ENCODE data around the gene CLEC5A.
"Not testable (repeated sequence)": the region's sequence is repeated elsewhere in the genome, so short reads cannot be mapped to it uniquely, and the experiment has no call there.

The CLEC5A gene

GRCh38 chr7:141911391-141911790, 35.4 kb downstream of the CLEC5A start:
- no peak for DNase-seq
- no peak overlapping the region for H2AFZ ChIP-seq (ENCODE audit: low read length)
- no peak overlapping the region for H3K27ac ChIP-seq (ENCODE audit: low read length)
- H3K79me2 ChIP-seq (ENCODE audit: low read length) = no peaks in the 10 kb centered on the region
- no peak overlapping the region for H3K4me3 ChIP-seq (ENCODE audit: low read length)
- H3K27me3 ChIP-seq (replicated peaks; ENCODE audit: insufficient read depth, low read length) = no peaks in the 10 kb centered on the region
- no peaks in the 10 kb centered on the region for H3K9me2 ChIP-seq (replicated peaks; ENCODE audit: insufficient read depth, low read length)
- no peaks in the 10 kb centered on the region for H4K20me1 ChIP-seq (ENCODE audit: insufficient read depth, low read length)
- peaks cover 14% of the 10 kb centered on the region for H3K4me1 ChIP-seq (ENCODE audit: low read length)
- H3K4me2 ChIP-seq (ENCODE audit: low read depth, low read length) = no peak overlapping the region
- TF ChIP-seq EZH2 (optimal IDR thresholded peaks at IDR 0.05; ENCODE audit: low read depth, low read length) (no peak), CTCF (IDR thresholded peaks at IDR 0.05; ENCODE audit: low read length) (no peak), EZH2phosphoT487 (IDR thresholded peaks at IDR 0.05; ENCODE audit: low read length) (no peak)
- no peaks in the 10 kb centered on the region for H3F3A ChIP-seq (ENCODE audit: insufficient read depth, low read length)
- no peaks in the 10 kb centered on the region for H3K36me3 ChIP-seq (replicated peaks; ENCODE audit: insufficient read depth, low read length)
- H3K9me3 ChIP-seq (replicated peaks; ENCODE audit: insufficient read depth, low read length) = no peaks in the 10 kb centered on the region
- no peak overlapping the region for H3K9ac ChIP-seq (ENCODE audit: low read length)

GRCh38 chr7:141906285-141906684, 40.5 kb downstream of the CLEC5A start:
- H3K27me3 ChIP-seq (replicated peaks; ENCODE audit: insufficient read depth, low read length) = no peaks in the 10 kb centered on the region
- H4K20me1 ChIP-seq (ENCODE audit: insufficient read depth, low read length) = no peaks in the 10 kb centered on the region

GRCh38 chr7:141899366-141899765, 47.4 kb downstream of the CLEC5A start:
- H3K27ac ChIP-seq (ENCODE audit: low read length); H3K9me3 ChIP-seq (replicated peaks; ENCODE audit: insufficient read depth, low read length); H3K27me3 ChIP-seq (replicated peaks; ENCODE audit: insufficient read depth, low read length); DNase-seq; H4K20me1 ChIP-seq (ENCODE audit: insufficient read depth, low read length); H3K9ac ChIP-seq (ENCODE audit: low read length); H3K36me3 ChIP-seq (replicated peaks; ENCODE audit: insufficient read depth, low read length); H3K9me2 ChIP-seq (replicated peaks; ENCODE audit: insufficient read depth, low read length); H3K4me2 ChIP-seq (ENCODE audit: low read depth, low read length); H3K79me2 ChIP-seq (ENCODE audit: low read length); H3K4me3 ChIP-seq (ENCODE audit: low read length); H3F3A ChIP-seq (ENCODE audit: insufficient read depth, low read length); H2AFZ ChIP-seq (ENCODE audit: low read length); H3K4me1 ChIP-seq (ENCODE audit: low read length): not testable (repeated sequence)

More at GRCh38 chr7:141906285-141906684, 40.5 kb downstream of the CLEC5A start:
- H3K9ac ChIP-seq (ENCODE audit: low read length) = no peak overlapping the region
- H3F3A ChIP-seq (ENCODE audit: insufficient read depth, low read length) = no peaks in the 10 kb centered on the region
- H3K27ac ChIP-seq (ENCODE audit: low read length) = no peak overlapping the region
- H3K9me3 ChIP-seq (replicated peaks; ENCODE audit: insufficient read depth, low read length) = no peaks in the 10 kb centered on the region
- no peaks in the 10 kb centered on the region for H3K9me2 ChIP-seq (replicated peaks; ENCODE audit: insufficient read depth, low read length)
- H3K4me2 ChIP-seq (ENCODE audit: low read depth, low read length) = no peak overlapping the region
- no peak overlapping the region for H3K4me3 ChIP-seq (ENCODE audit: low read length)
- H3K36me3 ChIP-seq (replicated peaks; ENCODE audit: insufficient read depth, low read length) = no peaks in the 10 kb centered on the region
- TF ChIP-seq EZH2 (optimal IDR thresholded peaks at IDR 0.05; ENCODE audit: low read depth, low read length) = no peak
- TF ChIP-seq EZH2phosphoT487 (IDR thresholded peaks at IDR 0.05; ENCODE audit: low read length) = no peak
- no peak for TF ChIP-seq CTCF (IDR thresholded peaks at IDR 0.05; ENCODE audit: low read length)
- H2AFZ ChIP-seq (ENCODE audit: low read length) = no peak overlapping the region
- no peak for DNase-seq
- no peaks in the 10 kb centered on the region for H3K4me1 ChIP-seq (ENCODE audit: low read length)
- no peaks in the 10 kb centered on the region for H3K79me2 ChIP-seq (ENCODE audit: low read length)

GRCh38 chr7:141891336-141891735, 55.4 kb downstream of the CLEC5A start:
- Histone ChIP-seq H3K4me1 (ENCODE audit: low read length) (no peaks in the 10 kb centered on the region), H2AFZ (ENCODE audit: low read length) (no peak overlapping the region), H3K36me3 (replicated peaks; ENCODE audit: insufficient read depth, low read length) (no peaks in the 10 kb centered on the region), H3K9ac (ENCODE audit: low read length) (no peak overlapping the region), H3K79me2 (ENCODE audit: low read length) (no peaks in the 10 kb centered on the region), H3K27me3 (replicated peaks; ENCODE audit: insufficient read depth, low read length) (no peaks in the 10 kb centered on the region), H3K4me3 (ENCODE audit: low read length) (no peak overlapping the region), H3K9me2 (replicated peaks; ENCODE audit: insufficient read depth, low read length) (no peaks in the 10 kb centered on the region), H4K20me1 (ENCODE audit: insufficient read depth, low read length) (no peaks in the 10 kb centered on the region), H3K27ac (ENCODE audit: low read length) (no peak overlapping the region), H3K4me2 (ENCODE audit: low read depth, low read length) (no peak overlapping the region), H3K9me3 (replicated peaks; ENCODE audit: insufficient read depth, low read length) (no peaks in the 10 kb centered on the region), H3F3A (ENCODE audit: insufficient read depth, low read length) (no peaks in the 10 kb centered on the region)
- TF ChIP-seq EZH2 (optimal IDR thresholded peaks at IDR 0.05; ENCODE audit: low read depth, low read length) (no peak), EZH2phosphoT487 (IDR thresholded peaks at IDR 0.05; ENCODE audit: low read length) (no peak), CTCF (IDR thresholded peaks at IDR 0.05; ENCODE audit: low read length) (no peak)
- DNase-seq = no peak

Data from MM.1S (cell line).